Measurements from ENCODE around the gene PCLO.

GRCh38 chr7:82723411-82723810, 439.3 kb downstream of the PCLO start:
- TF ChIP-seq POLR2A (IDR thresholded peaks at IDR 0.05; ENCODE audit: low read depth, low read length), result no peak
- no peak for TF ChIP-seq TAF1 (IDR thresholded peaks at IDR 0.05; ENCODE audit: low read depth, low read length)
- no peak for TF ChIP-seq POLR2AphosphoS5 (IDR thresholded peaks at IDR 0.05; ENCODE audit: low read depth, low read length)

All from GM12891 (cell line).